Lower leg skin (tissue), 4 donors: ENCODE measurements around the gene PPP1R14C. TPM values are rescaled to one million over a fixed set of nuclear protein-coding genes. Genes with fewer than 3 reads are reported as not detected.

Source experiments
- DNase-seq, 2 donors: peaks; one replicate each; pipeline ENCODE4 v3.0.0-alpha.2; 2019; ENCODE audit warnings: low spot score in 2 of 2
- H3K4me3 ChIP-seq: fragments of 200-600 bp; sonication (generic); 2 replicates; pipeline ENCODE4 v1.5.1; 2017; ENCODE audit warnings: mild to moderate bottlenecking, low read depth; ENCODE audit not compliant: poor library complexity, severe bottlenecking
- CTCF ChIP-seq, 3 donors: fragments of 450-650 bp; IDR thresholded peaks; one replicate each; pipeline ENCODE4 v1.5.1; 2016; ENCODE audit warnings: antibody characterized with exemption in 3 of 3, mild to moderate bottlenecking in 3 of 3, moderate library complexity in 2 of 3
- POLR2A ChIP-seq, 2 donors: fragments of 450-650 bp; IDR thresholded peaks; one replicate each; pipeline ENCODE4 v1.6.1; 2016 to 2017; ENCODE audit warnings: antibody characterized with exemption in 2 of 2, mild to moderate bottlenecking in 1 of 2, moderate library complexity in 1 of 2
- WGBS, 2 donors: methylation state at CpG; one replicate each; pipeline ENCODE4 v1.1.5; 2018; 5-methylcytosine and 5-hydroxymethylcytosine counted together
- intact Hi-C: fragments of 100-400 bp; cut with DNase I; formaldehyde crosslinking; loops from one replicate; pipeline ENCODE4 v1.15.0; 2023; ENCODE audit warnings: low total_unique reads
- total RNA-seq, 4 donors: library from RNA; depleted of rRNA; stranded (reverse); fragments of >200 nt; gene quantifications; one replicate each; pipeline ENCODE4 v1.1.0, GENCODE V29; 2016

The PPP1R14C gene
- total RNA-seq, 4 donors from 2014 or later = 116 to 145 (median 127) TPM

- DNase-seq = no peak
- intact Hi-C loops = no loop called here
- WGBS, 2 donors = 46 to 57% methylated on average over 10 of the region's 10 CpGs
- no peak overlapping the region for H3K4me3 ChIP-seq
- TF ChIP-seq CTCF (IDR thresholded peaks at IDR 0.05) = no peak
- no peak for TF ChIP-seq POLR2A (IDR thresholded peaks at IDR 0.05)
These were observed 134.3 kb downstream of the PPP1R14C start for GRCh38 chr6:150276937-150277742.

DNA sequence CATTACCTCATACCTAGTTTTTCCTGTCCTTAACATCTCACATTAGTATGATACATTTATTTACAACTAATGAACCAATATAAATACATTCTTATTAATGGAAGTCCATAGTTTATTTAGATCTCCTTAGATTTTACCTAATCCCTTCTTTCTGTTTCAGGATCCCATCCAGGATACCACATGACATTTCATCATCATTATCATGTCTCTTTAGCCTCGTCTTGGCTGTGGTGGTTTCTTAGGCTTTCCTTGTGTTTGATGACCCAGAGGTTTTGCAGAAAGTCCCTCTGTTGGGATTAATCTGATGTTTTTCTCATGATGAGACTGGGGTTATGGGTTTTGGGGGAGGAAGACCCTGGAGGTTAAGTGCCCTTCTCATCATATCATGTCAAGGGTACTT lies 136.7 kb downstream of the PPP1R14C start:
- 56 to 66% methylated on average over 1 of the region's 1 CpG for WGBS, 2 donors
- TF ChIP-seq POLR2A (IDR thresholded peaks at IDR 0.05) (no peak), CTCF (IDR thresholded peaks at IDR 0.05) (no peak)
- no peak for DNase-seq
- intact Hi-C loops = no loop called here
- H3K4me3 ChIP-seq = no peak overlapping the region

DNA sequence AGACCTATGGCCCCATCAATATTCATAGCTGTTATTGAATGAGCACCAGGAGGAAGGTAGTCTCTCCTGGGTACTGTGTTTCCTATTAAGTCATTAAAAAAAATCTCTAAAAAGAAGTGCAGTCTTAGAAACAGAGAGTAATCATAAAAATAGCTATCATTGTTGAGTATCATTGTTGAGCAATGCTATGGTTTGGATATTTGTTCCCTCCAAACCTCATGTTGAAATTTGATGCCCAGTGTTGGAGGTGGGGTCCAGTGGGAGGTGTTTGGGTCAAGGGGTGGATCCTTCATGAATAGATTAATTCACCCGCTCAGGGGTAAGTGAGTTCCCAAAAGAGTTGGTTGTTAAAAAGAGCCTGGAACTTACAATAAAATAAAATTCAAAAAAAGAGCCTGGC lies 137.9 kb downstream of the PPP1R14C start:
- no peak for TF ChIP-seq CTCF (IDR thresholded peaks at IDR 0.05)
- no peak for TF ChIP-seq POLR2A (IDR thresholded peaks at IDR 0.05)
- no peak for DNase-seq
- 74 to 90% methylated on average over 1 of the region's 1 CpG for WGBS, 2 donors
- intact Hi-C loops = no loop called here
- no peak overlapping the region for H3K4me3 ChIP-seq

GRCh38 chr6:150281767-150282166 lies 138.9 kb downstream of the PPP1R14C start:
- TF ChIP-seq CTCF (IDR thresholded peaks at IDR 0.05) (no peak), POLR2A (IDR thresholded peaks at IDR 0.05) (no peak)
- DNase-seq = no peak
- no peak overlapping the region for H3K4me3 ChIP-seq
- intact Hi-C loops = no loop called here

DNA sequence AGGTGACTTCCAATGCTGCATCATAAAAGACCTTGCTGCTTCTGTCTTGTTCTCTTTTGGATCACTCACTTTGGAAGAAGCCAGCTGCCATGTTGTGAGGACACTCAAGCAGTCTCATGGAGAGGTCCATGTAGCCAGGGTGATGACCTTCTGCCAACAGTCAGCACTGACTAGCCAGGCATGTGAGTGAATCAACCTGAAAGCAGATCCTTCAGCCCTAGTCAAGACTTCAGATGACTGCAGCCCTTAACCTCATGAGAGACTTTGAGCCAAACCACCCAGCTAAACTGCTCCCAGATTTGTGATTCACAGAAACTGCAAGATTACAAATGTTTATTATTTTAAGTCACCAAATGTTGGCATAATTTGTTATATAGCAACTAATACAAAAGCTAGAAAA lies 140.0 kb downstream of the PPP1R14C start:
- TF ChIP-seq POLR2A (IDR thresholded peaks at IDR 0.05) (no peak), CTCF (IDR thresholded peaks at IDR 0.05) (no peak)
- no peak overlapping the region for H3K4me3 ChIP-seq
- intact Hi-C loops = no loop called here
- no peak for DNase-seq

- TF ChIP-seq CTCF (IDR thresholded peaks at IDR 0.05) (no peak), POLR2A (IDR thresholded peaks at IDR 0.05) (no peak)
- no peak for DNase-seq
- WGBS, 2 donors = 93 to 95% methylated on average over 2 of the region's 2 CpGs
- no peak overlapping the region for H3K4me3 ChIP-seq
- intact Hi-C loops = no loop called here
These were observed 143.6 kb downstream of the PPP1R14C start for GRCh38 chr6:150286460-150286859.
